Caki2 (cell line): ENCODE data around the gene ASPHD2. TPM values are rescaled to one million over a fixed set of nuclear protein-coding genes. Genes with fewer than 3 reads are reported as not detected.

Source experiments
- DNase-seq: peaks from one replicate; pipeline ENCODE4 v3.0.0-alpha.2; 2015; ENCODE audit warnings: low read depth
- in situ Hi-C: cut with HindIII; loops from 2 replicates; pipeline ENCODE4 v1.10.0; 2016; ENCODE audit warnings: low sequenced_read_pairs, low pct_unique_long_range_greater_than_20kb, mixed read lengths
- total RNA-seq: library from RNA; depleted of rRNA; stranded (reverse); fragments of >200 nt; shearing (Covaris generic); gene quantifications from 2 replicates; pipeline ENCODE4 v1.2.3, GENCODE V29; 2014; ENCODE audit warnings: low replicate concordance

ASPHD2 gene
- total RNA-seq, 1 experiment from 2014 or later = 3.1 TPM

- no peak for DNase-seq
- in situ Hi-C loops = no loop called here
Observed at GRCh38 chr22:26462641-26463040, 33.6 kb downstream of the ASPHD2 start.

GRCh38 chr22:26463101-26463661 lies 34.1 kb downstream of the ASPHD2 start:
- in situ Hi-C loops = no loop called here
- no peak for DNase-seq

- no peak for DNase-seq
- in situ Hi-C loops = no loop called here
Observed at GRCh38 chr22:26463688-26464087, 34.6 kb downstream of the ASPHD2 start.

GRCh38 chr22:26464312-26464711 lies 35.3 kb downstream of the ASPHD2 start:
- no peak for DNase-seq
- in situ Hi-C loops = no loop called here

GRCh38 chr22:26466196-26466595 lies 37.1 kb downstream of the ASPHD2 start:
- in situ Hi-C loops = no loop called here
- no peak for DNase-seq

GRCh38 chr22:26470807-26471206 lies 41.7 kb downstream of the ASPHD2 start:
- in situ Hi-C loops = no loop called here
- DNase-seq = no peak

GRCh38 chr22:26471522-26471921 lies 42.5 kb downstream of the ASPHD2 start:
- DNase-seq = peak; percentile 95
- in situ Hi-C loops = no loop called here

GRCh38 chr22:26474682-26475081 lies 45.6 kb downstream of the ASPHD2 start:
- in situ Hi-C loops = no loop called here

GRCh38 chr22:26476705-26477340 lies 47.8 kb downstream of the ASPHD2 start:
- in situ Hi-C loops = no loop called here
- no peak for DNase-seq

More at GRCh38 chr22:26474682-26475081, 45.6 kb downstream of the ASPHD2 start:
- peak; percentile 52 for DNase-seq

GRCh38 chr22:26477341-26477731 lies 48.3 kb downstream of the ASPHD2 start:
- in situ Hi-C loops = no loop called here
- DNase-seq = no peak

- DNase-seq = no peak
- in situ Hi-C loops = no loop called here
Observed at GRCh38 chr22:26479043-26479791, 50.2 kb downstream of the ASPHD2 start.

- in situ Hi-C loops = no loop called here
- DNase-seq = no peak
Observed at GRCh38 chr22:26479792-26480610, 50.9 kb downstream of the ASPHD2 start.

- in situ Hi-C loops = no loop called here
- DNase-seq = no peak
Observed at GRCh38 chr22:26480611-26480932, 51.5 kb downstream of the ASPHD2 start.

- in situ Hi-C loops = no loop called here
- no peak for DNase-seq
Observed at GRCh38 chr22:26481112-26481693, 52.1 kb downstream of the ASPHD2 start.

GRCh38 chr22:26481694-26482093 lies 52.6 kb downstream of the ASPHD2 start:
- in situ Hi-C loops = no loop called here
- no peak for DNase-seq

- in situ Hi-C loops = no loop called here
Observed at GRCh38 chr22:26482161-26482560, 53.1 kb downstream of the ASPHD2 start.

GRCh38 chr22:26483043-26483438 lies 54.0 kb downstream of the ASPHD2 start:
- in situ Hi-C loops = no loop called here
- DNase-seq = no peak

More at GRCh38 chr22:26482161-26482560, 53.1 kb downstream of the ASPHD2 start:
- DNase-seq = no peak
